Measurements from ENCODE around the gene DUOX1. TPM values are rescaled to one million over a fixed set of nuclear protein-coding genes. Genes with fewer than 3 reads are reported as not detected.

The DUOX1 gene
- total and polyA plus RNA-seq, 2 of the 13 experiments (the other 11 are each of a cell fraction or from before 2014, with no cell fraction given), result 0.03 TPM; not detected in 1

DNA sequence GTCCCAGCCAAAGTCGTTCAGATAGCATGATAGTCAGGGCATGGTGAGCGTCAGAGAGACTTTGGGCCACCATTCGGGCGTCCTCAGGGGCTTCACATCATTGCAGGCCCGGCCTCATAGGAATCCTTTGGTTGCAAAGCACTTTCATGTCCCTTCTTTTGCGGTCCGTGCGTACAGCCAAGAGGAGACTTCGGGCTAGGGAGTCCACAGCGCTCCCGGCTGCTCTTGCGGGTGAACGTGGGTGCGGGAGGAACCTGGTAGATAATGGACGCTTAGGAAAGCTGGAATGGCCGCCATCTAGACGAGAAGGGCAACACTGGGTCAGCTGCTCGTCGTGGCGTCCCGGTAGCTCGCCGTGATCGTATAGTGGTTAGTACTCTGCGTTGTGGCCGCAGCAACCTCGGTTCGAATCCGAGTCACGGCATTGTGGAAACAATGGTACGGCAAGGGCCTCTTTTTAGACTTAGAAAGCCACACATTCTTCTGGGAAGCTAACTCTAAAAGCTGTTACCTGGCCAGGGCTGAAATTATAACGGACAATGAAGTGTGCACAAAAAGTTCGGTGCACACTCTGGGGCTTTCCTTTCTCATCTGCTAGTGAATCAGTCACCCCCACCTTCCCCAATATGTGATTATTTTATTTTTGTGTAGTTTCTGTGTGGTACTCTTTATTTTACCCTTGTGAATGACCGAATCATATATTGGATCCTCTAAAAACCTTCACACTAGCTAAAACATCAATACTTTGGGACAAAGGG lies 71.2 kb downstream of the DUOX1 start (continued):
- TF ChIP-seq ZBED4 (CRISPR knock-in tag; IDR thresholded peaks at IDR 0.05; ENCODE audit: borderline replicate concordance) (peak; percentile 66; the same call in 1 of the 2 replicates), ZFY (CRISPR knock-in tag; IDR thresholded peaks at IDR 0.05) (peak; percentile 44; the same call in 1 of the 2 replicates), TFE3 (CRISPR knock-in tag; IDR thresholded peaks at IDR 0.05) (no peak), NR1H2 (CRISPR knock-in tag; IDR thresholded peaks at IDR 0.05; ENCODE audit: borderline replicate concordance, low read depth) (no peak), SALL1 (CRISPR knock-in tag; IDR thresholded peaks at IDR 0.05) (peak; percentile 56; the same call in 1 of the 2 replicates), NR2C2 (CRISPR knock-in tag; IDR thresholded peaks at IDR 0.05; ENCODE audit: borderline replicate concordance) (no peak), ZFP36 (IDR thresholded peaks at IDR 0.05; ENCODE audit: borderline replicate concordance, low read depth, low read length, partially characterized antibody) (no peak), E2F2 (CRISPR knock-in tag; IDR thresholded peaks at IDR 0.05; ENCODE audit: borderline replicate concordance) (no peak), KDM1A (CRISPR knock-in tag; IDR thresholded peaks at IDR 0.05) (no peak)
- TF ChIP-seq, protein P1, sequence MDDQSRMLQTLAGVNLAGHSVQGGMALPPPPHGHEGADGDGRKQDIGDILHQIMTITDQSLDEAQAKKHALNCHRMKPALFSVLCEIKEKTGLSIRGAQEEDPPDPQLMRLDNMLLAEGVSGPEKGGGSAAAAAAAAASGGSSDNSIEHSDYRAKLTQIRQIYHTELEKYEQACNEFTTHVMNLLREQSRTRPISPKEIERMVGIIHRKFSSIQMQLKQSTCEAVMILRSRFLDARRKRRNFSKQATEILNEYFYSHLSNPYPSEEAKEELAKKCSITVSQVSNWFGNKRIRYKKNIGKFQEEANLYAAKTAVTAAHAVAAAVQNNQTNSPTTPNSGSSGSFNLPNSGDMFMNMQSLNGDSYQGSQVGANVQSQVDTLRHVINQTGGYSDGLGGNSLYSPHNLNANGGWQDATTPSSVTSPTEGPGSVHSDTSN (CRISPR knock-in tag; IDR thresholded peaks at IDR 0.05; ENCODE audit: borderline replicate concordance), result no peak
- TF ChIP-seq, protein P2, sequence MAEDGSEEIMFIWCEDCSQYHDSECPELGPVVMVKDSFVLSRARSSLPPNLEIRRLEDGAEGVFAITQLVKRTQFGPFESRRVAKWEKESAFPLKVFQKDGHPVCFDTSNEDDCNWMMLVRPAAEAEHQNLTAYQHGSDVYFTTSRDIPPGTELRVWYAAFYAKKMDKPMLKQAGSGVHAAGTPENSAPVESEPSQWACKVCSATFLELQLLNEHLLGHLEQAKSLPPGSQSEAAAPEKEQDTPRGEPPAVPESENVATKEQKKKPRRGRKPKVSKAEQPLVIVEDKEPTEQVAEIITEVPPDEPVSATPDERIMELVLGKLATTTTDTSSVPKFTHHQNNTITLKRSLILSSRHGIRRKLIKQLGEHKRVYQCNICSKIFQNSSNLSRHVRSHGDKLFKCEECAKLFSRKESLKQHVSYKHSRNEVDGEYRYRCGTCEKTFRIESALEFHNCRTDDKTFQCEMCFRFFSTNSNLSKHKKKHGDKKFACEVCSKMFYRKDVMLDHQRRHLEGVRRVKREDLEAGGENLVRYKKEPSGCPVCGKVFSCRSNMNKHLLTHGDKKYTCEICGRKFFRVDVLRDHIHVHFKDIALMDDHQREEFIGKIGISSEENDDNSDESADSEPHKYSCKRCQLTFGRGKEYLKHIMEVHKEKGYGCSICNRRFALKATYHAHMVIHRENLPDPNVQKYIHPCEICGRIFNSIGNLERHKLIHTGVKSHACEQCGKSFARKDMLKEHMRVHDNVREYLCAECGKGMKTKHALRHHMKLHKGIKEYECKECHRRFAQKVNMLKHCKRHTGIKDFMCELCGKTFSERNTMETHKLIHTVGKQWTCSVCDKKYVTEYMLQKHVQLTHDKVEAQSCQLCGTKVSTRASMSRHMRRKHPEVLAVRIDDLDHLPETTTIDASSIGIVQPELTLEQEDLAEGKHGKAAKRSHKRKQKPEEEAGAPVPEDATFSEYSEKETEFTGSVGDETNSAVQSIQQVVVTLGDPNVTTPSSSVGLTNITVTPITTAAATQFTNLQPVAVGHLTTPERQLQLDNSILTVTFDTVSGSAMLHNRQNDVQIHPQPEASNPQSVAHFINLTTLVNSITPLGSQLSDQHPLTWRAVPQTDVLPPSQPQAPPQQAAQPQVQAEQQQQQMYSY (CRISPR knock-in tag; IDR thresholded peaks at IDR 0.05), result no peak
- TF ChIP-seq, protein P3, sequence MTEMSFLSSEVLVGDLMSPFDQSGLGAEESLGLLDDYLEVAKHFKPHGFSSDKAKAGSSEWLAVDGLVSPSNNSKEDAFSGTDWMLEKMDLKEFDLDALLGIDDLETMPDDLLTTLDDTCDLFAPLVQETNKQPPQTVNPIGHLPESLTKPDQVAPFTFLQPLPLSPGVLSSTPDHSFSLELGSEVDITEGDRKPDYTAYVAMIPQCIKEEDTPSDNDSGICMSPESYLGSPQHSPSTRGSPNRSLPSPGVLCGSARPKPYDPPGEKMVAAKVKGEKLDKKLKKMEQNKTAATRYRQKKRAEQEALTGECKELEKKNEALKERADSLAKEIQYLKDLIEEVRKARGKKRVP (CRISPR knock-in tag; IDR thresholded peaks at IDR 0.05), result no peak
- TF ChIP-seq, protein P4, sequence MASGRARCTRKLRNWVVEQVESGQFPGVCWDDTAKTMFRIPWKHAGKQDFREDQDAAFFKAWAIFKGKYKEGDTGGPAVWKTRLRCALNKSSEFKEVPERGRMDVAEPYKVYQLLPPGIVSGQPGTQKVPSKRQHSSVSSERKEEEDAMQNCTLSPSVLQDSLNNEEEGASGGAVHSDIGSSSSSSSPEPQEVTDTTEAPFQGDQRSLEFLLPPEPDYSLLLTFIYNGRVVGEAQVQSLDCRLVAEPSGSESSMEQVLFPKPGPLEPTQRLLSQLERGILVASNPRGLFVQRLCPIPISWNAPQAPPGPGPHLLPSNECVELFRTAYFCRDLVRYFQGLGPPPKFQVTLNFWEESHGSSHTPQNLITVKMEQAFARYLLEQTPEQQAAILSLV (CRISPR knock-in tag; IDR thresholded peaks at IDR 0.05; ENCODE audit: borderline replicate concordance), result peak; percentile 74; the same call in 1 of the 2 replicates
